HT1080 (cell line): Measurements from ENCODE around the gene ADAMTS2. TPM values are rescaled to one million over a fixed set of nuclear protein-coding genes. Genes with fewer than 3 reads are reported as not detected.

ENCODE experiments used
- DNase-seq: peaks from one replicate; pipeline ENCODE4 v3.0.0-alpha.2; 2015; ENCODE audit warnings: low read depth
- total RNA-seq: library from RNA; depleted of rRNA; stranded (reverse); fragments of >200 nt; shearing (Covaris generic); gene quantifications from 2 replicates; pipeline ENCODE4 v1.2.3, GENCODE V29; 2014

The ADAMTS2 gene
- total RNA-seq, 1 experiment from 2014 or later, result 0.69 TPM

GRCh38 chr5:179256328-179257175 lies 88.7 kb downstream of the ADAMTS2 start:
- DNase-seq, result no peak

DNA sequence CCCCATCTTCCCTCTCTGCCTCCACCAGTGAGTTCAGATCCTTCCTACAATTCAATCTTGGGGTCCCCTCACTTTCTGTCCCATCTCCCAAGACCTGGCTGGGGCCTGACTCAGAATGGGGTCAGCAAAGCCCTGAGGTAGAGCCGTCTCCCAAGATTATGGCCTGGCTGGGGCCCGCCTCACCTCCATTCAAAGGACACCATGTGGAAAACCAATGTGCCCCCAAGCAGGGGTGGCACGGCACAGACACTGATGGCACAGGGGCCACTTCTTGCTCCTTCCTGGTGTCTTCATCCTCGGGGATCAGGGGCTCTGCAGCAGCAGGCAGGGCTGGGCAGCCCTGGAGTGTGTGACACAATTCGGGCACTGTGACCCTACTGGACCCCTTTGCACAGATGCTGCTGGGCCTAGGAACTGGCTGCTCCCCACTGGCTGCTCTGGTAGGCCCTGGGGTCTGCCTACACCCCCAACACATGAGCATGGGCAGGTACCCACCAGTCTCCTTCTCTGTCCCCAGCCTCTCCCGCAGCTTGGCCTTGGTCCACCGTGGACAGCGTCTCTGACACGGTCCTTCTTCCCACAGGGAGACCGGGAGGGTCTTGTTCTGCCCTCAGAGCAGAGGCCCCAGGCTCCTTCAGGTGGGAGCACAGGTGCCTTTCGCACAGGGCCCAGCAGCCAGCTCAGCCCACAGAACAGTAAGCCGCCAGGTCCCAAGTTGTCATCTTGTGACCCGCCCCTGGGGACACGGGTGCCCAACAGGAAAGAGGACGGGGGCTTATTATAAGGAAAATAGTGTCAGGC lies 89.5 kb downstream of the ADAMTS2 start:
- no peak for DNase-seq

DNA sequence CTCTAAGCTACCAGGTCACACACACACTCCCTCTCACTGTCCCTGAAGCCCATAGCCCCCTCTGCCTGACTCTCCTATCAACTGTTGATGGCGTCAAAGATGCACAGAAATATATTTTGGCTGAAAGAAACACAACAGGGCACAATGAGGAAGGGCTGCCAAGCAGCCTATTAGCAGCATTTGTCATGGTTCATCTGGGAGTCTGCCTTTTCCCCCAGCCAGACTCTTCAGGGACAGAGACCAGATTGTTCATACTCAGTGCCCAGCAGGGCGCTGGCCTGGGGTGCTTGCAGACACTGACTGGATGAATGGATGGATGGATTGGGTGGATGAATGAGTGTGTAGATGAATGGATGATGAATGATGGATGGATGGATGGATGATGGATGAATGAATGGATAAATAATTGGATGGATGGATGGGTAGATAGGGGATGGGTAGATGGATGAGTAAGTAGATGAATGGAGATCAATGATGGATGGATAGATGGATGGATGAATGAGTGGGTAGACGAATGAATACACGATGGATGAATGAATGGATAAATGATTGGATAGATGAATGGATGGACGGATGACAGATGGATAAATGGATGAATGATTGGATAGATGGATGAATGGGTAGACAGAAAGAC lies 90.5 kb downstream of the ADAMTS2 start:
- DNase-seq, result no peak

- no peak for DNase-seq
These were observed 91.5 kb downstream of the ADAMTS2 start for GRCh38 chr5:179253730-179254129.

- DNase-seq, result no peak
These were observed 93.8 kb downstream of the ADAMTS2 start for GRCh38 chr5:179251276-179251969.

- no peak for DNase-seq
These were observed 94.6 kb downstream of the ADAMTS2 start for GRCh38 chr5:179250561-179251225.

DNA sequence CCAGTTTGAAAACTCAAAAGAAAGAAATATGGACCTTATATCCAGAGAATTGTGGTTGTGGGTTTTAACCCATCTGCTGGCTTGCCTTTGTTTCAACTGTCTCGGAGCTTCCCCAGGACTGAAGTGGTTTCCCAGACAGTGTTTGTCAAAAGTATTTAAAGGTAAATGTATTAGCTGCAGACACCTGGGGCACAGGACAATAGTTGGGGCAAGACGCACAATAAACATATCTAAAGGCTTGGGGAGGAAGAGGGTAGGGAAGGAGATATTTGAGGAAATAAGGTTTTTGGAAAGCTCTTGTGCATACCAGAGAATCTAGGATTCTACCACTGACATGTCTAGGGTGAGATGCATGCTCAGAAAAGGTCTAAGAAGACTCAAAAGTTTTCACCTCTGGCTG lies 99.0 kb downstream of the ADAMTS2 start:
- DNase-seq, result no peak

GRCh38 chr5:179245031-179245430 lies 100.2 kb downstream of the ADAMTS2 start:
- no peak for DNase-seq

GRCh38 chr5:179244044-179244443 lies 101.2 kb downstream of the ADAMTS2 start:
- no peak for DNase-seq

- no peak for DNase-seq
These were observed 101.9 kb downstream of the ADAMTS2 start for GRCh38 chr5:179243333-179243732.

GRCh38 chr5:179242676-179243075 lies 102.6 kb downstream of the ADAMTS2 start:
- no peak for DNase-seq

GRCh38 chr5:179241764-179242370 lies 103.4 kb downstream of the ADAMTS2 start:
- DNase-seq, result no peak

- no peak for DNase-seq
These were observed 104.1 kb downstream of the ADAMTS2 start for GRCh38 chr5:179241175-179241574.

- no peak for DNase-seq
These were observed 104.7 kb downstream of the ADAMTS2 start for GRCh38 chr5:179240561-179240960.

GRCh38 chr5:179239256-179240135 lies 105.8 kb downstream of the ADAMTS2 start:
- DNase-seq, result no peak

DNA sequence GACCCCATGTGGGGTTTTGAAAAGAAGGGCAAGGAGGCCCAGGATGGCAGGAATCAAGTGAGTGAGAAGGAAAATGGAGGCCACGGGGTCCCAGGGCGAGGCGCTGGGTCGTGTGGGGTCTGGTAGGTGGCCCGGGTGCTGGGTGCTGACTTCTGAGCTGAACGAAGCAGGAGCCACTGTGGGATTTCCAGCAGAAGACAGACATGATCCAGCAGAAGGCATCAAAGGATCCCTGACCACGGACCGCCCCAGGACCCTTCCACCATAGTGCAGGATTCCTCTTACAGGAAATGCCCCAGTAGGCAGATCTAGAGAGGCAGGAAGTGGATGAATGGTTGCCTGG lies 106.7 kb downstream of the ADAMTS2 start:
- no peak for DNase-seq

DNA sequence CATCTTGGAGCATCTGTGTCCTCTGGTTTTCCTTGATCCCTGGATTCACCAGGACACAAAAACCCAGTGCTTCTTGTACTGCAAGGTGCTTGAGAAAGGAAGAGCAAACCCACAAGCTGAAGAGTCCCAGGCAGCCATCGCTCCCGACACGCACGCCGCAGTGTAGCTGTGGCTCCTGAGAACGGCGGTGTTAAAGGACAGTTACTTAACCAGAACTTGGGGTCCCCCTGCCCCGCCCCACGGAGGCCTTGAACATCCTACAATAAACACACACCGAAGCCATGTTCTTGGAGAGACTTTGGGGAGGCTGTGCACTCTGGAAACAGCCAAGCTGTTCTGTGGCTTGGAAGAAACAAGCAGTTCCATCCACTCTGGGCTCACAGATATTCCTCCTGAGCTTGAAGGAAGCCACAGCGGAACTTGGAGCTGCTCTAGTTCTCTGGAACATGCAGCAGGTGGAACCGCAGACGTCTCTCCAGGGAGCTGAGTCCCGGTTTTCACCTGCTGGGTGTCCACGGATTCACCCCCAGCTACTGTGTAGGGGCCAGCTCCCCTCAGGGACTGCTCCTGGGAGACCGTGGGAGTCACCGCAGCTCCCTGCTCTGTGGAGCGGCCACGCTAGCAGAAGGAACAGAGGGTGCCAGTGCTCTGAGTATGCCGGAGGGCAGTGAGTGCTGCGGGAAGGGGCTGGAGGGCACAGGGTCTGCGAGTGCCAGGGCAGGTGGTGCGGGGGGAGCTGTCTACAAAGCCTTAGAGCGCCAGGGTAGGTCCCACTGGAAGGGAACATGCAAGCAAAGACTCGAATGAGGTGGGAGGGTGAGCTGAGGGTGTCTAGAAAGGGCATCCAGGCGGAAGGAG lies 107.3 kb downstream of the ADAMTS2 start:
- DNase-seq, result no peak
